Liver (tissue), 9 donors: ENCODE data around the gene TSSC4. TPM values are rescaled to one million over a fixed set of nuclear protein-coding genes. Genes with fewer than 3 reads are reported as not detected.

Source experiments
- DNase-seq: peaks from one replicate; pipeline ENCODE4 v3.0.0-alpha.2; 2017; ENCODE audit warnings: low spot score
- H3K27ac ChIP-seq, 2 donors: one replicate each; pipeline ENCODE4 v1.7.0; 2013; ENCODE audit warnings: inconsistent platforms in 2 of 2, low read length in 2 of 2, control low read depth in 1 of 2, low read depth in 1 of 2, mild to moderate bottlenecking in 1 of 2
- H3K27me3 ChIP-seq, 4 donors: one replicate each; pipeline versions ENCODE4 v1.6.1 to v1.7.0; 2013; ENCODE audit warnings: low read length in 3 of 4, inconsistent platforms in 1 of 4, mild to moderate bottlenecking in 1 of 4, moderate library complexity in 1 of 4; ENCODE audit not compliant: control insufficient read depth in 4 of 4, insufficient read depth in 4 of 4
- H3K36me3 ChIP-seq, 4 donors: one replicate each; pipeline versions ENCODE4 v1.6.1 to v1.7.0; 2013; ENCODE audit warnings: low read length in 3 of 4, mild to moderate bottlenecking in 3 of 4, low read depth in 1 of 4, moderate library complexity in 1 of 4; ENCODE audit not compliant: control insufficient read depth in 4 of 4, insufficient read depth in 3 of 4
- H3K4me1 ChIP-seq, 4 donors: one replicate each; pipeline versions ENCODE4 v1.6.1 to v1.7.0; 2013; ENCODE audit warnings: low read length in 3 of 4, mild to moderate bottlenecking in 3 of 4, moderate library complexity in 1 of 4; ENCODE audit not compliant: control insufficient read depth in 4 of 4, insufficient read depth in 4 of 4
- H3K4me3 ChIP-seq, 3 donors: one replicate each; pipeline versions ENCODE4 v1.6.1 to v1.7.0; 2013; ENCODE audit warnings: low read length in 3 of 3, control low read depth in 1 of 3, low read depth in 1 of 3, mild to moderate bottlenecking in 1 of 3
- H3K9ac ChIP-seq, 2 donors: one replicate each; pipeline ENCODE4 v1.7.0; 2013; ENCODE audit warnings: low read length in 2 of 2, mild to moderate bottlenecking in 2 of 2, moderate library complexity in 2 of 2, control low read depth in 1 of 2, low read depth in 1 of 2
- H3K9me3 ChIP-seq, 4 donors: one replicate each; pipeline versions ENCODE4 v1.6.1 to v1.7.0; 2013; ENCODE audit warnings: low read length in 3 of 4; ENCODE audit not compliant: control insufficient read depth in 4 of 4
- ATF3 ChIP-seq: IDR thresholded peaks from 2 replicates; pipeline ENCODE4 v1.6.1; 2016; ENCODE audit warnings: antibody characterized with exemption
- CTCF ChIP-seq: fragments of 150-350 bp; IDR thresholded peaks from 2 replicates; pipeline ENCODE4 v1.5.1; 2017; ENCODE audit warnings: improper control_type of control experiment, low read depth, low read length; ENCODE audit not compliant: missing input control
- EGR1 ChIP-seq, 2 donors: IDR thresholded peaks; 2 replicates each; pipeline ENCODE4 v1.6.1; 2016 to 2018; ENCODE audit warnings: antibody characterized with exemption in 2 of 2, low read depth in 2 of 2
- FOXA1 ChIP-seq: IDR thresholded peaks from 2 replicates; pipeline ENCODE4 v1.6.1; 2016; ENCODE audit warnings: antibody characterized with exemption
- HNF4A ChIP-seq, 2 donors: conservative IDR thresholded peaks; 2 replicates each; pipeline ENCODE4 v1.6.1; 2016; ENCODE audit warnings: antibody characterized with exemption in 2 of 2, mild to moderate bottlenecking in 2 of 2
- HNF4G ChIP-seq: IDR thresholded peaks from 2 replicates; pipeline ENCODE4 v1.6.1; 2016; ENCODE audit warnings: antibody characterized with exemption
- JUND ChIP-seq, 2 donors: IDR thresholded peaks; 2 replicates each; pipeline ENCODE4 v1.6.1; 2016; ENCODE audit warnings: antibody characterized with exemption in 2 of 2
- MAX ChIP-seq: IDR thresholded peaks from 2 replicates; pipeline ENCODE4 v1.6.1; 2016; ENCODE audit warnings: antibody characterized with exemption
- NR2F2 ChIP-seq: IDR thresholded peaks from 2 replicates; pipeline ENCODE4 v1.6.1; 2016; ENCODE audit warnings: antibody characterized with exemption
- REST ChIP-seq: IDR thresholded peaks from 2 replicates; pipeline ENCODE4 v1.6.1; 2016; ENCODE audit warnings: antibody characterized with exemption, mild to moderate bottlenecking
- RXRA ChIP-seq, 2 donors: IDR thresholded peaks; 2 replicates each; pipeline ENCODE4 v1.6.1; 2017 to 2018; ENCODE audit warnings: antibody characterized with exemption in 2 of 2, mild to moderate bottlenecking in 1 of 2
- SP1 ChIP-seq: IDR thresholded peaks from 2 replicates; pipeline ENCODE4 v1.6.1; 2018; ENCODE audit warnings: antibody characterized with exemption, mild to moderate bottlenecking
- TAF1 ChIP-seq: conservative IDR thresholded peaks from 2 replicates; pipeline ENCODE4 v1.6.1; 2016; ENCODE audit warnings: antibody characterized with exemption, mild to moderate bottlenecking
- YY1 ChIP-seq: IDR thresholded peaks from 2 replicates; pipeline ENCODE4 v1.6.1; 2016; ENCODE audit warnings: antibody characterized with exemption, mild to moderate bottlenecking
- ZBTB33 ChIP-seq: IDR thresholded peaks from 2 replicates; pipeline ENCODE4 v1.6.1; 2016; ENCODE audit warnings: antibody characterized with exemption
- WGBS: extraction: QIAGEN DNeasy Blood & Tissue Kit; methylation state at CpG from one replicate; pipeline ENCODE4 v1.1.7; 2013; 5-methylcytosine and 5-hydroxymethylcytosine counted together
- polyA plus RNA-seq, 2 donors: library from polyadenylated mRNA; stranded (reverse) in 1 of 2; unstranded in 1 of 2; fragments of 200-250 nt in 1 of 2; fragments of >200 nt in 1 of 2; fragmentation: Nextera tagmentation in 1 of 2; extraction: Ambion mirVana in 1 of 2; gene quantifications; one replicate each; pipeline versions ENCODE4 v1.2.1 to v1.2.3, GENCODE V29; 2013 to 2015
- total RNA-seq, 2 donors: library from RNA; depleted of rRNA; stranded (reverse); fragments of >200 nt; gene quantifications; one replicate each; pipeline ENCODE4 v1.2.3, GENCODE V29; 2014
- donor health status: healthy.
- donor health status: healthy.
- donor health status: healthy.
- donor health status: healthy.
- donor health status: healthy.

Gene TSSC4
- total and polyA plus RNA-seq, 4 donors = 15.8 to 19.1 (median 17.6) TPM

- DNase-seq = no peak
- TF ChIP-seq HNF4A (conservative IDR thresholded peaks at IDR 0.05) = no peak
- no peak for TF ChIP-seq MAX
- no peak for TF ChIP-seq YY1
- no peak for TF ChIP-seq CTCF
- Histone ChIP-seq H3K36me3 (no peaks in the 10 kb centered on the region), H3K4me1 (no peaks in the 10 kb centered on the region), H3K9me3 (no peaks in the 10 kb centered on the region), H3K4me3 (no peak overlapping the region), H3K27me3 (no peaks in the 10 kb centered on the region), H3K27ac (no peak overlapping the region), H3K9ac (no peak overlapping the region)
- 91% methylated on average over 30 of the region's 30 CpGs for WGBS
These were observed 11.1 kb downstream of the TSSC4 start for GRCh38 chr11:2411446-2412305.

GRCh38 chr11:2412323-2412722 lies 11.8 kb downstream of the TSSC4 start:
- no peaks in the 10 kb centered on the region for H3K36me3 ChIP-seq
- no peak for TF ChIP-seq JUND (IDR thresholded peaks at IDR 0.05)
- TF ChIP-seq NR2F2 = no peak
- no peak for TF ChIP-seq TAF1
- TF ChIP-seq HNF4G = no peak
- TF ChIP-seq RXRA (IDR thresholded peaks at IDR 0.05) = no peak
- no peak for TF ChIP-seq HNF4A (conservative IDR thresholded peaks at IDR 0.05)
- no peak for TF ChIP-seq CTCF
- no peak for TF ChIP-seq YY1
- 89% methylated on average over 6 of the region's 6 CpGs for WGBS

GRCh38 chr11:2413742-2414579 lies 13.4 kb downstream of the TSSC4 start:
- Histone ChIP-seq H3K4me3 (no peak overlapping the region), H3K27ac (no peak overlapping the region), H3K36me3 (no peaks in the 10 kb centered on the region), H3K27me3 (no peaks in the 10 kb centered on the region), H3K4me1 (no peaks in the 10 kb centered on the region), H3K9ac (no peak overlapping the region), H3K9me3 (no peaks in the 10 kb centered on the region)
- DNase-seq = no peak
- WGBS = 93% methylated on average over 43 of the region's 43 CpGs
- TF ChIP-seq ATF3 (no peak), NR2F2 (no peak), SP1 (no peak), HNF4G (no peak), REST (no peak), EGR1 (IDR thresholded peaks at IDR 0.05; ENCODE audit: low read depth in 2 of 2) (no peak), ZBTB33 (no peak), FOXA1 (no peak)

More at GRCh38 chr11:2412323-2412722, 11.8 kb downstream of the TSSC4 start:
- no peak for DNase-seq
- Histone ChIP-seq H3K27ac (no peak overlapping the region), H3K4me1 (no peaks in the 10 kb centered on the region), H3K9ac (no peak overlapping the region), H3K27me3 (no peaks in the 10 kb centered on the region), H3K9me3 (no peaks in the 10 kb centered on the region), H3K4me3 (no peak overlapping the region)
